Measurements from ENCODE around the gene GMPS.

GRCh38 chr3:155946178-155946577 is 75.7 kb downstream of the GMPS start:
- TF ChIP-seq CTCF (conservative IDR thresholded peaks at IDR 0.05; ENCODE audit: low read depth, low read length) (no peak), RFX5 (IDR thresholded peaks at IDR 0.05; ENCODE audit: low read depth, low read length) (no peak), POLR2A (IDR thresholded peaks at IDR 0.05; ENCODE audit: low read depth, low read length) (no peak), RAD21 (IDR thresholded peaks at IDR 0.05; ENCODE audit: low read length) (no peak), CEBPB (IDR thresholded peaks at IDR 0.05; ENCODE audit: low read depth, low read length) (peak; percentile 48), MAZ (IDR thresholded peaks at IDR 0.05; ENCODE audit: borderline replicate concordance, low read depth, low read length) (no peak), CHD1 (IDR thresholded peaks at IDR 0.05; ENCODE audit: low read depth, low read length) (no peak), MXI1 (IDR thresholded peaks at IDR 0.05; ENCODE audit: borderline replicate concordance, low read depth, low read length) (no peak), FOS (IDR thresholded peaks at IDR 0.05; ENCODE audit: low read depth, low read length) (peak; percentile 35; the same call in 1 of the 2 replicates), USF2 (IDR thresholded peaks at IDR 0.05; ENCODE audit: low read depth, low read length) (no peak), RCOR1 (IDR thresholded peaks at IDR 0.05; ENCODE audit: insufficient replicate concordance, low read length) (no peak), MAFK (IDR thresholded peaks at IDR 0.05; ENCODE audit: low read depth, low read length) (no peak)
